Measurements from ENCODE around the gene CFAP46. TPM values are rescaled to one million over a fixed set of nuclear protein-coding genes. Genes with fewer than 3 reads are reported as not detected.

CFAP46 gene
- total and polyA plus RNA-seq, 10 donors = 0.03 to 1.1 (median 0.12) TPM; not detected in 2

DNA sequence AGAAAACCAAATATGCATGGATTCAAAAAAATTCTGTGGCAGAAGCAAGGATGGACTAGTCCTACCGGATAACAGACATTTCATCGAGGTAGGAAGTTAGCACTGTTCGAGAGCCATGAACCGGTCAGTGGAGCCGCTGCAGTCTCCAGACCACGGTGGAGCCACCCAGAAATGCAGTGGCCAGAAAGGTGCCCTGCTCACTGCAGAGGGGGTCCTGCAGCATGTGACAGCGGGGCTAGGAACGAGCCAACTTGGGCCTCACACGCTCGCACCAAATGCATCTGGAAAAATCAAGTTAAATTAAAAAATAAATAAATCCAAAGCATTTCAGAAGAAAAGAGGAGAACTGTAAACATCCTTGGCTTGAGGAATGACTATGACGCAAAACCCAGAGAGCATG lies 13.1 kb upstream of the CFAP46 start:
- no peak overlapping the region for H3K27ac ChIP-seq
- no peak for DNase-seq
- intact Hi-C loops (cut with DNase I; ENCODE audit: low total_unique reads) = no loop called here
- H3K9me3 ChIP-seq = no peaks in the 10 kb centered on the region
- 91 to 94% (median 93%) methylated on average over 11 of the region's 11 CpGs for WGBS, 5 donors
- no peak overlapping the region for H3K4me3 ChIP-seq
- no peaks in the 10 kb centered on the region for H3K36me3 ChIP-seq
- H3K27me3 ChIP-seq (replicated peaks in 1 of 7) = peaks cover 0 to 58% (median 6%) of the 10 kb centered on the region in 7 donors
- H3K4me1 ChIP-seq = peaks cover 0 to 14% (median 0%) of the 10 kb centered on the region in 6 donors
- no peak for TF ChIP-seq POLR2A (IDR thresholded peaks at IDR 0.05)
- no peak for TF ChIP-seq POLR2AphosphoS5 (IDR thresholded peaks at IDR 0.05)
- TF ChIP-seq, protein P1, sequence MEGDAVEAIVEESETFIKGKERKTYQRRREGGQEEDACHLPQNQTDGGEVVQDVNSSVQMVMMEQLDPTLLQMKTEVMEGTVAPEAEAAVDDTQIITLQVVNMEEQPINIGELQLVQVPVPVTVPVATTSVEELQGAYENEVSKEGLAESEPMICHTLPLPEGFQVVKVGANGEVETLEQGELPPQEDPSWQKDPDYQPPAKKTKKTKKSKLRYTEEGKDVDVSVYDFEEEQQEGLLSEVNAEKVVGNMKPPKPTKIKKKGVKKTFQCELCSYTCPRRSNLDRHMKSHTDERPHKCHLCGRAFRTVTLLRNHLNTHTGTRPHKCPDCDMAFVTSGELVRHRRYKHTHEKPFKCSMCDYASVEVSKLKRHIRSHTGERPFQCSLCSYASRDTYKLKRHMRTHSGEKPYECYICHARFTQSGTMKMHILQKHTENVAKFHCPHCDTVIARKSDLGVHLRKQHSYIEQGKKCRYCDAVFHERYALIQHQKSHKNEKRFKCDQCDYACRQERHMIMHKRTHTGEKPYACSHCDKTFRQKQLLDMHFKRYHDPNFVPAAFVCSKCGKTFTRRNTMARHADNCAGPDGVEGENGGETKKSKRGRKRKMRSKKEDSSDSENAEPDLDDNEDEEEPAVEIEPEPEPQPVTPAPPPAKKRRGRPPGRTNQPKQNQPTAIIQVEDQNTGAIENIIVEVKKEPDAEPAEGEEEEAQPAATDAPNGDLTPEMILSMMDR (IDR thresholded peaks at IDR 0.05 in 8 of 11, conservative IDR thresholded peaks at IDR 0.05 in 3 of 11) = no peak

DNA sequence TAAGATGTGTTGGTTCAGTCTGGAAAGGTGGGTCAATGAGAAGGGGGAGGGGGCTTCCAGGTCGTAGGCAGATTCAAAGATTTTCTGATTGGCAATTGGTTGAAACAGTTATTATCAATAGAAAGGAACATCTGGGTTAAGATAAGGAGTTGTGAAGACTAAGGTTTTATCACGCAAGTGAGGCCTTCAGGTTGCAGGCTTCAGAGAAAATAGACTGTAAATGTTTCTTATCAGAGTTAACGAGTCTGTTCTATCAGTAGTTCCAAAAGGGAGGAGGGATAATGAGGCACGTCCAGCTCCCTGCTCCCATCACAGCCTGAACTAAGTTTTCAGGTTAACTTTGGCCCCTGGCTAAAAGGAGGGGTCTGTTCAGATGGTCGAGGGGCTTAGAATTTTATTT lies 11.1 kb upstream of the CFAP46 start:
- intact Hi-C loops (cut with DNase I; ENCODE audit: low total_unique reads) = no loop called here
- no peak for TF ChIP-seq POLR2A (IDR thresholded peaks at IDR 0.05)
- TF ChIP-seq POLR2AphosphoS5 (IDR thresholded peaks at IDR 0.05) = no peak
- TF ChIP-seq, protein P1 (IDR thresholded peaks at IDR 0.05 in 8 of 11, conservative IDR thresholded peaks at IDR 0.05 in 3 of 11) = no peak
- Histone ChIP-seq H3K27ac (no peak overlapping the region), H3K27me3 (replicated peaks in 1 of 7) (peaks cover 0 to 44% (median 6%) of the 10 kb centered on the region in 7 donors), H3K4me3 (no peak overlapping the region), H3K9me3 (no peaks in the 10 kb centered on the region), H3K36me3 (no peaks in the 10 kb centered on the region), H3K4me1 (peaks cover 0 to 3% (median 0%) of the 10 kb centered on the region in 6 donors)
- no peak for DNase-seq
- WGBS, 5 donors = 47 to 72% (median 64%) methylated on average over 5 of the region's 5 CpGs

DNA sequence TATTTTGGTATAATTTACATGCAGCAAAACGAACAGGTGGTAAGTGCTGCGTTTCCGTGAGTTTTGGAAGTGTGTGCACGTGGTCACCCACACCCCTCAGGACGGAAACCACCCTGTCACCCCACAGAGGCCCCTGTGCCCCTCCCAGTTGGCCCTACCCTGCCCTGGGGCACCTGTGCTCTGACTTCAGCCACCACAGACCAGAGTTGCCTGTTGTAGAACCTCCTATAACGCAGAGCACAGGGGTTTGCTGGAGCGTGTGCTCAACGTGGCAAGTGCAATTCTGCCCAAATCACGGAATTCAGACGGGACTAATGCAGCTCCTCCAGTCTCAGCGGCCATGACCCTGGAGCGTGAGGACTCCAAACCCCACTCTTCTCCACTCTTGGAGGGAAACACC lies 9.6 kb upstream of the CFAP46 start:
- no peaks in the 10 kb centered on the region for H3K4me1 ChIP-seq
- no peak overlapping the region for H3K27ac ChIP-seq
- no peak overlapping the region for H3K4me3 ChIP-seq
- 62 to 64% (median 63%) methylated on average over 12 of the region's 12 CpGs for WGBS, 5 donors
- peaks cover 0 to 39% (median 6%) of the 10 kb centered on the region in 7 donors for H3K27me3 ChIP-seq (replicated peaks in 1 of 7)
- no peaks in the 10 kb centered on the region for H3K36me3 ChIP-seq
- no peaks in the 10 kb centered on the region for H3K9me3 ChIP-seq
- TF ChIP-seq, protein P1 (IDR thresholded peaks at IDR 0.05 in 8 of 11, conservative IDR thresholded peaks at IDR 0.05 in 3 of 11) = no peak
- no peak for TF ChIP-seq POLR2AphosphoS5 (IDR thresholded peaks at IDR 0.05)
- TF ChIP-seq POLR2A (IDR thresholded peaks at IDR 0.05) = no peak
- intact Hi-C loops (cut with DNase I; ENCODE audit: low total_unique reads) = no loop called here
- no peak for DNase-seq

DNA sequence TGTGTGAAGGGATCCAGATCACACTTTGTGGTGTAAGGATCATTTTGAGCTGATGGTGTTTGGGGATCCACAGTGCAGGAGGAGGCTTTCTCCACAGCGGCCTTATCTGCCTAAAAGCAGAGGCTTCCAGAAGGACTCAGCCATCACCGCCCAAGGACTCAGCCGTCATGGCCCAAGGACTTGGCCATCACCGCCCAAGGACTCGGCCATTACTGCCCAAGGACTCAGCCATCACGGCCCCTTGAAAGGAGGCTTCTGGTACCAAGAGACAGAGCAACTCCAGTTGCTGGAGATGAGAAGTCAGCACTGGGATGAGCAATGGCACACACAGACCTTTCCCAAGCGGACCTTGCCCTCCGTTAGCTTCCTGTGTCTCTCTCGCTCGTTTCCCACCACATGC lies 6.0 kb upstream of the CFAP46 start:
- peaks cover 0 to 61% (median 12%) of the 10 kb centered on the region in 7 donors for H3K27me3 ChIP-seq (replicated peaks in 1 of 7)
- intact Hi-C loops (cut with DNase I; ENCODE audit: low total_unique reads) = no loop called here
- TF ChIP-seq, protein P1 (IDR thresholded peaks at IDR 0.05 in 8 of 11, conservative IDR thresholded peaks at IDR 0.05 in 3 of 11) = no peak
- no peak for TF ChIP-seq POLR2A (IDR thresholded peaks at IDR 0.05)
- no peak for TF ChIP-seq POLR2AphosphoS5 (IDR thresholded peaks at IDR 0.05)
- no peaks in the 10 kb centered on the region for H3K36me3 ChIP-seq
- H3K27ac ChIP-seq = no peak overlapping the region
- no peaks in the 10 kb centered on the region for H3K4me1 ChIP-seq
- WGBS, 5 donors = 71 to 88% (median 79%) methylated on average over 9 to 10 of the region's 10 CpGs
- no peak for DNase-seq
- no peaks in the 10 kb centered on the region for H3K9me3 ChIP-seq
- no peak overlapping the region for H3K4me3 ChIP-seq

Data from spleen (tissue), 11 donors.